GM20431 (cell line): ENCODE results near the gene BTBD1.

Source experiments
- in situ Hi-C: fragments of 300-500 bp; cut with MseI, MboI; formaldehyde crosslinking; loops from one replicate; pipeline ENCODE4 v1.15.0; 2020; ENCODE audit warnings: low sequenced_read_pairs; ENCODE audit not compliant: unreplicated experiment

The BTBD1 gene

DNA sequence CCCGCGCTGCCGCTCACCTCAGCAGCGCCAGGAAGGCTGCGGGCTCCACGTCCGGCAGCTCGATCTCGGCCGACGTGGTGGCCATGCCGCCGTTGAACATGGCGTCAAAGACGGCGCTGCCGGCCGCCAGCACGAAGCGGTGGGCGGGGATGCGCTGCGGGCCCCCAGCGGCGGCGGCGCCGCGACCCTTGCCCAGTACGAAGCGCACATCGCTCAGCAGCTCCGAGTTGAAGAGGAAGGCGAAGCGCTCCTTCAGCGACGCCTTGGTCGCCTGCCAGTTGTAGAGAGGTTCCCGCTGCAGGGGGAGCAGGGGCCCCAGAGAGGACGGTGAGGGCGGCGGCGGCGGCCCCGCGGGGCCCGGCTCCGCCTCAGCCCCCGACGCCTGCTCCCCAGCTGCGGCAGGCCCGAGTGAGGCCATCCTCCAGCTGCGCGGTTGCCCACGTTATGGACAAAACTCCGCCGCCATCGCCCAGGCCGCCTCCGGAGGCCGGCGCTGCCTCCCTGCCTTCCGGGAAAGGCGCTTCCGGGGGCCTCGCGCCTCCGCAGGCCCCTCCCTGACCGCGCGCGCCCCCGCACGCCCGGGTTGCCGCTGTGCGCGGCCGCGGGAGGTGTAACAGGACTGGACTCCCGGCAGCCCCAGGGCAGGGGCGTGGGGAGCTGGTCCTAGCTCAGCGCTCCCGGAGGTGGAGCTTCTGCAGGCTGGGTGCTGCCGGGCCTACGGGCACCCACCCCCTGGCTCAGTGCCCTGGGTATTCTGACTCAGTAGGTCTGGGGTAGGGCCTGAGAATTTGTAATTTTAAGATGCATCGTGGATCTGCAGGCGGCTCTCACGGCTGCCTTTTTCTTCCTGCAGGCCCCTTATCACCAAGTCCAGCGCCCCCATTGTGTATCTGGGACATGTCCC lies at the start of gene BTBD1:
TSS of gene BTBD1 (minus strand) at position 519 of the 904 bp plus-strand sequence. CDS start at position 418, 101 bp downstream.
- in situ Hi-C loops, result no loop called here

DNA sequence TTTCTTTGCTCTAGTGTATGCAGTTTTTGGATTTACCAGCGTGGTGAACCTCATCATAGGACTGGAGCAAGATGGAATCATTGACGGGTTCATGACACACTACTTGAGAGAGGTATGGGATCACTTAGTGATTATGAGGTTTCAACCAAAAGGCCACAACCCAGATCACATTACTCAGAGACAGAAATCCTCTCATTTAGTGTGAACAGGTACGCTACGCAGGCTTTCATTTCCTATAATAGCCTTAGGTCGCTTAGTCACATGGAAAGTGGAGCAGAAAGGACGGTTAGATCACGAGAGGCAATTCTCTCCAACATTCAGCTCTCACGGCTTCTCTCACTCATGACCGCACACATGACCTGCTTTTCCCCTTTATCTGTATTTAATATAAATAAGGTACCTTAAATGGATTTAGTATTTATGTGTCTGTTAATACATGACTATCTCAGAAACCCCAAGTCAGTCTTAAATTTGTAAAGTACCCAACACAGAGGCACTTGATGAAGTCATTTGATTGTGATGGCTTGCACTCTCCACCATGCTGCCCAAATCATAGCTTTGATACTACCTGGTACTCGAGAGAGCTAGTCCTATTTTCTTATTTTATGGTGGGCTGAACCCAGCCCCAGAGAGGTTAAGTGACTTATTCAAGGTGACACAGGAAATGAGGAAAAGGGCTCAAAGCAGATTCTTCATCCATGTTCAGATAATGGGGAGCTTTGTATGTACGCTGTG lies 48.9 kb upstream of the BTBD1 start:
- in situ Hi-C loops, result no loop called here

DNA sequence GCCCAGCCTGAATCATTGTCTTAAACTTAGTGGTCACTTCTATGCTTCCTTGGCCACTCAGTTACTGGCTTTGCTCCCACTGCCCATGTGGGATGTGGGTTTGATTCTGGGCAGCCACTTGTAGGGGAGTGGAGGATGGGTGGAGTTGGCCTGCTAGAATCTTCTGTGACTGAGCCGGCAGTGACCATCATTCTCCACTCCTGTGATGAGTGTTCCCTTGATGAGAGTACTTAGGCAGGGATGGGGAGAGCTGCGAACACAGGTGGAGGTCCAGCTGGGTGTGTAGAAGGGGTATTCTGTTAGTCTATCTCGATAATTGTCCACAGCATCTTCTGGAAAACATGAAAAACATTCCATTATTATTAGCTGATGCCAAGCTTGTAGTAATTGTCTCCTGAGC lies 48.4 kb upstream of the BTBD1 start:
- in situ Hi-C loops, result no loop called here

DNA sequence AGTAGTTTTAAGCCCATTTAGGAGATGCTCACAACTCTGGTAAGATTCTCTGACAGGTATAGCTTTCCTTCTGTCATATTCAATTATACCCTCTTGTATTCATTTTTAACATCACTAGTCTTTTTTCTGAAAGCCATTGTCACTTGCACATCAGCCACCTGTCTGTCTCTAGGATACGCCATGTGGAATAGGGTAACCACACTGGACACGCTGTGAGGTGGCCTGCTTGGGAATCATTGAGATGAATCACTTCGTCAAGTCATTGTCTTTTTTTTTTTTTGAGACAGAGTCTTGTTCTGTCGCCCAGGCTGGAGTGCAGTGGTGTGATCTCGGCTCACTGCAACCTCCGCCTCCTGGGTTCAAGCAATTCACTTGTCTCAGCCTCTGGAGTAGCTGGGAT lies 47.8 kb upstream of the BTBD1 start:
- in situ Hi-C loops, result no loop called here

DNA sequence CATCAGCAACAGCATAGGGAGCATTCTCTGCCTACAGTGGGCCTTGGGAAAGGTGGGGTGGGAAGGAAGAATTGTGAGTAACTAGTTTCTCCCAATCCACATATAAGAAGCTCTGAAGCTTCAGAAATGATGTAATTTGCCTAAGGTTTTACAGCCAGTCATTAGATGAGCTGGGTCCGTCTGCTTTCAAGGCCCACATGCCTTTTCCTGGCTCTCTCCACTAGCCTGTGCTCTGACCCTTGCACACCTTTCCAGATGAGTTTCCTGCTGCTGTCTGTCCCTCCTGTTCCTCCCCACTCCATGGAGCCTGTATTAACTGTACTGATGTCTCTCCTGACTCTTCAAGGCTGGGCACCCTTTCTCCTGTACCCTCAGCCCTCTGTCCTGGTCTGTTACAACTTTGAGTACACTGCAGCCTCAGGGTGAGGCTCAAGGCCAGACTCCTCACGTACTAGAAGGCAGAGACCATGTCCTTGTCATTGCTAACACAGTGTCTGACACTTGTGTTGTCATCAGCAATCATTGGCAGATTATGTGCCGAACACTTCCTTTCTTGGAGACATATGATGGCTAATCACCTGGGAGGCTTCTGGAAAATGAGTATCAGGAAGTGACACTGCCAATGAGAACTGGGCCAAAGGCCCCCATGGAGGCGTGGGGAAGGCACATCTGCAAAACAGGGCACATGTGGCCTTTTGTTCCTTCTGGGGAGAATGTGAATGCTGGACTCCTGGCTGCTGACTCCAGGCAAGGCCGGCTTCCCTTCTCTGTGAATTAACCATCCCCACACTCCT lies 47.0 kb upstream of the BTBD1 start:
- in situ Hi-C loops, result no loop called here

DNA sequence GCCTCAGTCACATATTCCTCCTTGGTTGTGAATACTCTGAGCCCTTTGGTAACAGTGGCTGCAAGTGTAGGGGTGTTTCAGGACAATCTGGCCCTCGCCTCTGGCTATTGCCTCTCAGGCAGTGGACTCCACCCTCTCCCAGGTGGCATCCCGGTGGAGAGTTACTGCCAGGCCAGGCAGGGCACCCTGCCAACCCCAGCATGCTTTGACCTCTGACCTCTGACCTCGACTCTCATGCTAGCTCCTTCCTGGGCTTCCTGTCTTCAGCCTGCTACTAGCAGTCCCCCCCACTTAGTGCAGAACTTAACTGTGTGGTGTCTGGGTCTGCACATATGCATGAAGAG lies 45.9 kb upstream of the BTBD1 start:
- in situ Hi-C loops, result no loop called here

DNA sequence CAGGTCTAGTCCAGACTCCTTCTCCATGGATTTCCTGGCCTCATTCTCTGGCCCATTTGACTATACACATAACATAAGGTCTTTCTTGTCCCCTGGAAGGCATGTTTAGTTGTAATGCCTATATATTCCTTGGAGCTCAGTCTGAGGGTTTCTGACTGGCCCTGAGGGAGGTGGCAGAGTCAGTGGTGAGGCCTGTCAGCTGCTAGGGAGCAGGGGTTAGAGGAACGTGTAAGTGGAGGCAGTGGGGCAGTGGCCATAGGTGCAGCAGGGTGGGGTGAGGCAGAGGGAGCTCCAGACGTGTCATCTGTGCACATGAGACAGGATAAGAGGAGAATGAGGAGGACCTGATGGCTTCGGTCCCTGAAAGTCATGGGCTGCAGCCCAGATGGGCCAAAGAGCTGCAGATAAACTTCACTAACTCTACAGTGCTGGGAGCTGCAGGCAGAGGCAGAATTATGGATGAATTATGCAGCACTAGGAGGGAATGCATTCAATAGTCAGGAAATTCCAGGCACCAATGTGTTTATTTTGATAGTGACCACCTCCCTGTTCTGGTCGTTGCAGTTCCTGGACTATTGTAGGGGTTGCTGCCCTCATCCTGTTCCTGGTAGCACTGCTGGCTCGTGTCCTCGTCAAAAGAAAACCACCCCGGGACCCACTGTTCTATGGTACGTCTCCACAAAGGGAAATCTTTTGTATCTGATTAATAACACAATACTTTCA lies 45.3 kb upstream of the BTBD1 start:
- in situ Hi-C loops, result no loop called here

DNA sequence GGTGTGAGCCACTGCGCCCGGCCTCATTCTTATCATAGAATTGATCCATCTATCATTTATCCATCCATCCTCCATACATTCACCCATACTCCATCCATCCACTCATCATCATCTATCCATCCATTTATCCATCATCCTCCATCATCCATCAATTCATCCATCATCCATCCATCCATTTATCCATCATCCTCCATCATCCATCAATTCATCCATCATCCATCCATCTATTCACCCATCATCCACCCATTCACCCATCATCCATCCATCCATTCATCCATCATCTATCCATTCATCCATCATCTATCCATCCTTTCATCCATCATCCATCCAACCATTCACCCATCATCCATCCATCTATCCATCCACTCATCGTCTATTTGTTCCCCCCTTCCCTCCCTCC lies 44.1 kb upstream of the BTBD1 start:
- in situ Hi-C loops, result no loop called here

DNA sequence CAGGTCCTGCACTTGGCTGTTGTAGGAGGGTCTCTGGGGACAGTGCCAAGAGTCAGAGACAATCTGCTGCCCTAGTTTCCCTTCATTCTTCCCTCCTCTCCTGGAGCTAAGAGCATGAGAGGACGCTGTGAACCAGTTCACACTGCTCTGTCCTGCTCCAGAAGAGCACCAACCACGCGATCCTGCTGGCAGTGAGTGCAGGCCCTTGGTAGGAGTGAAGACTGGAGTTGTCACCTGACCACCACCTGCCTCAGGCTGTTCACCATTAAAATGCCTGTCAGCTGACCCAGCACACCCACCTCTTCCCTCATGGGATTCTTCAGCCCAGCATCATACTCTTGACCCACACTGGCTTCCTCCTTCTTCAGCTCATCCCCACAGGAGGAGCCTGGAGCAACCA lies 43.3 kb upstream of the BTBD1 start:
- in situ Hi-C loops, result no loop called here

DNA sequence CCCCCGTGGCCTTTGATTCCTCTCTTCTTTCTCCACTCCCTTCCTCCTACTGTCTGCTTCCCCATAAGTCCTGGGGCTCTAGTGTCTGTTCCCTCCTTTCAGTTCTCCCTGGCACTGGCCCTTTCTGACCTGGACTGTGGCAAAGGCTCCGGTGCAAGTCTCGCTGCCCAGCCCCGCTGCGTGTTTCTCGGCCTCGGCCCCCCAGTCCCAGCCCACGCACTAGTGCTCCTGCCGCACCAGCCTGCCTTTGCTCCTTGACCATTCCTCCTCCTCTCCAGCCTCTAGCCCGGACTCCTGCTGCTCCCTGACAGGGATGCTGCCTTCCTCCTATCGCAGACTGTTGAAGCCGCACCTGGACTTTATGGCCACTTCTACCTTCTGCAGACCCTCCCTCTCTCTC lies 42.5 kb upstream of the BTBD1 start:
- in situ Hi-C loops, result no loop called here

DNA sequence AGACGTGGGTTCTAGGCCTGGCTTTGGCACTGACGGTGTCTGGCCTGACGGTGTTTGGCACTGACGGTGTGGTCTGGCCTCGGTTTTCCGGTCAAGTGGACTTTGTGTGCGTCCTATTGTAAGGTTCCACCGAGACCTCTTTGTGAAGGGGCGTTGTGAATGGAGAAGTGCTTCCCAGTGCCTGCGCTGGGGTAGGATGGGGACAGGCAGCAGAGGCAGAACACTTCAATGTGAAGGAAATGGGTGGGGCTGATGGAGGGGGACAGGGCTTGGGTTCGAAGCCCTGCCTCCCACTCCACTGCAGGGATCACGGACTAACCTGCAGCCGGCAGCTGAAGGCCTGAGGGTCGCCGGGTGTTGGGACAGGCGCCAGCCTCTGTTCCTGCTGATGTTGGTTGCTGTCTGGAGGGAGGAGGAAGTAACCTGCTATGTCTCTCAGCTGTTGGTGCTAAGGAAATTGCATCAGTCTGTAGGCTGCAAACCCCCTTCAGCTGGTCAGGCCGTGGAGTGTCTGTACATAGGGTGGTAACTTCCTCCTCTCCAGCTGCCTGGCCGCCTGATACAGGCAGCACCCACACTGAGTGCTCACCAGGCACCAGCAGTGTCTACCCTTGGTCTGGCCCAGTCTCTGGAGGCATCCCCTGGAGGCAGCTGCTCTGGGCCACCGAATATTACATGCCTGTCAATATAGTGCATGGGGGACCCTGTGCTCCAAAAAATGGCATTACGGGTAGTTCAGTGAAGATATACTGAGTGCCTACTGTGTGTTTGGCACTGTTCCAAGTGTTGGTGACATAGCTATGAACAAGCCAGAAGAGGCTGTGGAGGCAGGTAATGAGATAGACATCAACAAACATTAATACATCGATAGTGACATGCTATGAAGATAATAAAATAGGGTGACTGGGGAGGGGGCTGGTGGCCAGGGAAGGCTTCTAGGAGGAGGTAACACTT lies 41.5 kb upstream of the BTBD1 start:
- in situ Hi-C loops, result no loop called here

DNA sequence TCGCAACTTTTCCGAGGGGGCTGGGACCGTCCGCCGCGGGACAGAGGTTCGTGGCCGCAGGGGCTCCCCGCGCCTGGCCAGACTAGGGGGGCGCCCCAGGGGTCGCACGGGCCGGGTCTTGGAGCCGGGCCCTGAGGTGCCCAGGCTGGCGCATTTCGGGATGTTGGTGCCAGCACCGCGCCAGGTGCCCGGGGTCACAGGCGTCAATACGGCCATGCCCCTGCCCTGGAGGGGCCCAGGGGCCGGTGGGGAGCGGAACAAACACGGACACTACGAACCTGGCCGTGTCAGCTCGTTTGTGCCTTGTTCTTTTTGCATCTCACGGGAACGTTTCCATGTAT lies 40.8 kb upstream of the BTBD1 start:
- in situ Hi-C loops, result no loop called here

DNA sequence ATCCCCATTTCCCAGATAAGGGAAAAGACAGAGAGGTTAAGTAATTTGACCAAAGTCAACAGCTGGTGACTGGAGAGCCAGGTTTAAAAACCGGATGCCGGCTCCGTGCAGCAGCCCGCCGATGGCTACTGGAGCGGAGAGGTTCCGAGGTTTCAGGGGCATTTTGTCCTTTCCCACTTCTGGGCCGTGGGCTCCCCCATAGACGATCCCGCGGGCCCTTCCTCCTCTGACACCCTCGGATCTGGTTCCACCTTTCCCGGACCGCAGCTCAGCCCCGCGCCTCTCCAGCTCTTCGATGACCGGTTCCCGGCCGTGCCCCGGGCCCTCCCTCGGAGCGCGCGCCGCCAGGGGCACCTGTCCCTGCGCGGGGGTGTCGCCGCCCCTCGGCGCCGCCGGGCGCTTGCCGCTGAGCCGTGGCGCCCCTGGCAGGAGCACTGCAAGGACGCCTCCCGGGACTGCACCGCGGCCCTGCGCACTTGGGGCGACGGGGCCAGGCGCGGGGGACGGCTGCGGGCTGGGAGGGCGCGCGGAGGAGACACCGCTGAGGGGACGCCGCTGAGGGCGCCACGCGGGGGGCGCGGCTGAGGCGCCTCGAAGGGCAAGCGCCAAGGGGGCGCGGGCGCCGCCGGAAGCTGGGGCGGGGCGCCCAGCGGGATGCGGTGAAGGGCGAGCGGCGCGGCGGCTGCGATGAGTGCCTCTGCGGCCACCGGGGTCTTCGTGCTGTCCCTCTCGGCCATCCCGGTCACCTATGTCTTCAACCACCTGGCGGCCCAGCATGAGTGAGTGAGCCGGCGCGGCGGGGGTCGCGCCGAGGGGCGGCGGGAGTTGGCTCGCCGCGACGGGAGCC lies 40.2 kb upstream of the BTBD1 start, which contains the start of gene TM6SF1:
TSS of gene TM6SF1 (plus strand) at position 652 of the 847 bp plus-strand sequence. CDS start at position 688, 36 bp downstream.
- in situ Hi-C loops, result no loop called here

DNA sequence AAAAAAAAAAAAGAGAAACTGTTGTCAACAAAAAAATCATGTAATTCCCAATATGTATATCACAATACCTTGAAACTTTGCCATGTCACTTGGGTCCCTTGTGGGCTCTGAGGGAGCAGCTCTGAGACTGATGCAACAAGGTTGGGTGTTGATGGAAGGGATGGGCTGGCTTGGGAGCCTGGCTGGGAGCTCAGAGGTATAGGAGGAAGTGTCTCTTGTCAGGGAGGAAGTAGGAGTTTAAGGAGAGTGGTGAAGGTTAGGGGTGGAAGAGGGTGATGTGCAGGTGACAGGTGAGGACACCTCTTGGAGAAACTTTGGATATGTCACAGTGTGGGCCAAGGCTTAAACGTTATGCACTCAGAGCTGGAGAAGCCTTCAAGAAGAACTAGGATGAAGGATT lies 38.4 kb upstream of the BTBD1 start:
- in situ Hi-C loops, result no loop called here

DNA sequence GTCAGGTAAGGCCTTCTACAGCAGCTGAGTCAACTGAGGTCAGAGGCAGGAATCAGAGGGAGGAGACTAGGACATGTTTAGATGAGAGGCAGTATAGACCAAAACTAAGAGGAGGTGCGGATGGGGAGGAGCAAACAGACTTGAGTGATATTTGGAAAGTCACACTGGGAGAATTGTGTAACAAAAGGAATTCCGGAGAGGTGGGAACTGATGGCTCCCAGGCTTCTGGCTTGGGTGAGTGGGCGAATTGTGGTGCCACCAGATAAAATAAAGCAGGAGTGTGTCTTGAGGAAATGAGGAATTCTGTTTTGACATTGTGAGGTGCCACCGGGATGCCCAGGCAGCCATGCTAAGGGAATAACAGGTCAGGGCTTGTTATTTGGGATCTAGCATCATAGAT lies 37.1 kb upstream of the BTBD1 start:
- in situ Hi-C loops, result no loop called here

DNA sequence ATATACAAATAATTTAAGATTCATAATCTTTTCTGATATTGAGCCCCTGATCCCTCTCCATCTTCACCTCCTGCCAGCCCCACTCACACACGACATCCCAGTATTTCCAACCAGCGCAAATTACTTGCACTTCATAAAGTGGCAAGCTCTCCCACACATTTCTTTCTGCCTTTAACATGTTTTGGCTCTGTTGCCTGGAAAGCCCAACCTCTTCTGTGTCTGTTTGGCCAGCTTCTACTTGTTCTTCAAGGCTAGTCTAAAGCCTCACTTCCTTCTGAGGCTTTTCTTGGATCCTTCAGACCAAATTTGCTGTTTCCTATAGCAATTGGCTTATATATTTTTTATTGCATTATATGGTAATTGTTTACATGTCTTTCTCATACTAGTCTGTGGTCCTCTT lies 35.3 kb upstream of the BTBD1 start:
- in situ Hi-C loops, result no loop called here

DNA sequence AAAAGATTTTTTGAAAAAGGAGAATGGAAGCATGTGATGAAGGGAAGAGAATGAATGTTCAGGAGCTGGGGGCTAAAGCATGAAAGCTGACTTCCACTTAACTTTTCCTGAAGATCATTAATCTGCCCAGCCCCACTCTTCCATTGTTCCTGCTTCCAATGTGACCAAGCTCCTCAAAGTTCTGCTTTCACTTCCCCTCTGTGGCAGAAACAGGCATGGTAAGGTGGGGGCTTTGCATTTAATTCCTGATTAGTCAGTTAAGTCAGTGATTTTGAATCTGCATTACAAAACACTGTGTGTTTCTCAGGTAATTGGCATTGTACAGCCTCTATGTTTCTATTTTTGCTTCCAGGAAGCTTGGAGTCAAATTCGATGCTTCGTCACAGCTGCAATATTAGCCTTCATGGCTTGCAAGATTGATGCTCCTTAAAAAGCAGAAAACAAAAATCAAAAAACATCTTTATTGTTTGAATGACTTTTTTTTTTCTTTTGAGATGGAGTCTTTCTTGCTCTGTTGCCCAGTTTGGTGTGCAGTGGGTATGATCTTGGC lies 33.1 kb upstream of the BTBD1 start:
- in situ Hi-C loops, result no loop called here

DNA sequence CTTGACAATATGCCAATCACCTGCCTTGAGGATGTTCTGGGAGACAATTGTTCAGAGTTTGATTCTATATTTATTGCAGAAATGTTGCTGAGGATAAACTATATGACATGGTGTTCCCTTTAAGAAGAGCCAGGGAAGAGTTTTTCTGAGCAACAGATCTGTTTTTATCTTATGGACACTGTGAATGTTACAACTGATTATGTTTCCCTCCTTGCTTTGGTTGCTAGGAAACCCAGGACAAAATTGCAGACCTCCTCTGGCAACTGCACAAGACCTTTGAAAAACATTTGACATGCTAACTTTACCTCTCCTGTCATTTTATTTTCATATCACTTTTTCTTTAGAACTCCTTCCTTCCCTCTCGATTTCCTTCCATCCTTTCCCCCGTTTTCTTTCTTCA lies 32.2 kb upstream of the BTBD1 start:
- in situ Hi-C loops, result no loop called here
